GM21737 (cell line): ENCODE data around the gene S100A7A.
"Not testable (repeated sequence)": the region's sequence is repeated elsewhere in the genome, so short reads cannot be mapped to it uniquely, and the experiment has no call there.

ENCODE experiments used
- ATAC-seq: cut with Tn5 transposase; IDR thresholded peaks from one replicate; pipeline ENCODE4 v1.9.1; 2021; ENCODE audit warnings: mild to moderate bottlenecking, moderate library complexity; ENCODE audit not compliant: unreplicated experiment

Gene S100A7A

GRCh38 chr1:153448851-153449250, 32.5 kb downstream of the S100A7A start:
- ATAC-seq = not testable (repeated sequence)

DNA sequence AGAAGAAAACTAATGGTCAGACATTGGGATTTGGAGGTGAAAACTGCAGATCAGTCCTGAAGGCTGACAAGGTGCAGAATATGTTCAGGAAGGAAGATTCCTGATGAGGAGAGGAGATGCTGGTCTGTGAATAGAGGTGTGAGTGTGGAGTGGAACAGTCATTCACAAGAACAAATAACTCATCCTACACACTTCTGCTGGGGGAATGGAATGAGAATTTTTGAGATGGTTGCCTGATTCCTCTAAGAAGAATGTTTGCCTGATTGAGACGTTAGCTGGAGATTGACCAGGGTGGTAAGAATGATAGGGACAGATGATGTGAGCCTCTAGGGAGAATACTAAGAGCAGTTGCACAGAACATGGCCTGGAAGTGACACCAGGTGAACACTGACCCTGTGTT, 40.1 kb downstream of the S100A7A start:
- no peak for ATAC-seq

GRCh38 chr1:153459655-153460054, 43.3 kb downstream of the S100A7A start:
- no peak for ATAC-seq

DNA sequence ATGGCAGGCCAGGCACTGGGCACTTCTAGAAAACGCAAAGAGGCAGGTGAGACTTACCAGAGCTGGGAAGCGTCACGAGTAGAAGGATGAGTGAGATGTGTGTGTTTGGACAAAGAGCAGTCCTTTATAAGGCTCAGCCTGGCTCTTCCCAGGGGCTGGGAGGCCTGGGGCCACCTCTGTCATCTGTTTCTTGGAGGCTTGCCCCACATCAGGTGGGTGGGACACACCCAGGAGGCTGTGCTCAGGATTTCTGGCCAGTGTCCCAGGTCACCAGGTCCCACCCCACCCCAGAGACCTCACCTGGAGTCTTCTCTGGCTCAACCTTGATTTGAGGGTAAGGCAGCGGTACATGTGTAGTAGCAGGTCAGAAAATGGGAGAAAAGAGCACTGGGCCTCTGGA, 44.2 kb downstream of the S100A7A start, which contains the start of gene S100A7:
TSS of gene S100A7 (minus strand) at position 101 of the 400 bp plus-strand sequence. CDS start 1,638 bp downstream, outside the sequence.
- ATAC-seq = no peak

GRCh38 chr1:153462741-153463140, 46.4 kb downstream of the S100A7A start:
- not testable (repeated sequence) for ATAC-seq

DNA sequence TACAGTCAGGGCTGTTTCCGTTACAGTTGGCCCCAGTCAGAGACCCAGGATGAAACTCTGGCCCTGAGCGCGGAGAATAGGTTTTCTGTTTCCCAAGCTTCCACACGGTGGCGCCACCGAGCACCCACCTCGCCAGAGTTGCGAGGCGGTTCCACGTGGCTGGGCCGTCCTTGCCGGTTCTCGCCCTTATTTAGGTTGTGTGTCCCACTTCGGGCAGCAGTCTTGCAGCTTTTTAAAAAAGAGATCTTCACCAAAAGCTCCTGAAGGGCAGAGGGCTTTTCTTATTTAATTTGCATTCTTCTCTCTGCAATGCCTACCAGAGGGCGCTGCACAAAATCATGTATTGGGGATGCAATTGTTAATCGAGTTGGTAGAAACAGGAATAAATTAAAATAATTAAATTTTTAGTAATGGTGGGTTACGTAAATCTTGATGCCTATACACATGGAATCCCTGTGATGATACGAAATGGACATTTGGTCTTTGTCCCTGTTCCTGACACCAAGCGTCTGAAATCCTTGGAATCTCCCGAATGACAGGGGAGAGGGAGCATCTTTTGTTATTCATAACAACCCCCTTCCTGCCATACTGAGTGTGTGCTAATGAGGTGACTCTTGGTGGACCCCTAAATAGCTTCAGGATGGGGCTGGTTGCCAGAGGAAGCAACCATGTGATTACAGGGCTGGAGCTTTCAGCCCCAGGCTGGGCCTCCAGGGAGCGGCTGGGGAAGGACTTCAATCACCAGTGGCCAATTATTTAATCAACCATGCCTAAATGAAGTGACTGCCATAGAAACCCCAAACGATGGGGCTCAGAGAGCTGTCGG, 49.7 kb downstream of the S100A7A start:
- no peak for ATAC-seq

- ATAC-seq = no peak
These were observed 50.6 kb downstream of the S100A7A start for GRCh38 chr1:153466908-153467307.

DNA sequence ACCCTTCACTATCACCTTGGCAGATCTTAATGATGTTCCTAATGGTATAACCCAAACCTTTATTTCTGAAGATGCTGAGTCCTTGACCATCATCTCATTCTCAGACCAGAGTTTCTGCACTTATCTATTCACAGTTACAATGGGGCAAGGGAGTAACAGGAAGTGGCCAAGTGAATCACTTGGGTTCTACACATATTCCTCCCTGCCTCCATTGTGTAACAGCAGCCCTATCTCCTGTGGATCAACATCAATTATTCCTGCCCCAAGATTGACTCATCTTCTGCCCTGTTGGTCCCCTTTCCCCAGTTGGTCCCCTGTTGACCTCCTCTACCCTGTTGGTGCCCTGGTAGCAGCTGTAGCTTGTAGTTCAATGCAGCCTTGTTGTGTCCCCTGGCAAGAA, 54.4 kb downstream of the S100A7A start:
- ATAC-seq = no peak
